Muscle of leg (tissue), 11 donors: ENCODE results near the gene PLLP. TPM values are rescaled to one million over a fixed set of nuclear protein-coding genes. Genes with fewer than 3 reads are reported as not detected.
A peak's percentile ranks its signal among the peaks of the same experiment; 100 is the strongest.

Experiments
- DNase-seq: peaks from one replicate; pipeline ENCODE4 v3.0.0; 2013
- H3K27ac ChIP-seq: one replicate; pipeline ENCODE4 v1.5.1; 2013; ENCODE audit warnings: mild to moderate bottlenecking, low read length, control low read depth
- H3K27me3 ChIP-seq: one replicate; pipeline ENCODE4 v1.6.1; 2013; ENCODE audit warnings: low read length; ENCODE audit not compliant: control insufficient read depth, insufficient read depth
- H3K36me3 ChIP-seq: one replicate; pipeline ENCODE4 v1.6.1; 2013; ENCODE audit warnings: low read length; ENCODE audit not compliant: control insufficient read depth, insufficient read depth
- H3K4me1 ChIP-seq: one replicate; pipeline ENCODE4 v1.6.1; 2013; ENCODE audit warnings: low read length; ENCODE audit not compliant: control insufficient read depth, insufficient read depth
- H3K4me3 ChIP-seq: one replicate; pipeline ENCODE4 v1.5.1; 2013; ENCODE audit warnings: low read length, control low read depth
- H3K9me3 ChIP-seq: replicated peaks from 2 replicates; pipeline ENCODE4 v1.6.1; 2013; ENCODE audit warnings: low read depth, low read length; ENCODE audit not compliant: control insufficient read depth
- whole genome bisulfite sequencing: methylation state at CpG from one replicate; pipeline ENCODE4 v1.1.5; 2013; ENCODE audit warnings: missing lambda C conversion rate; ENCODE audit not compliant: insufficient coverage; 5-methylcytosine and 5-hydroxymethylcytosine counted together
- polyA plus RNA-seq, 8 donors: library from polyadenylated mRNA; unstranded; fragments of 120-200 nt; gene quantifications; one replicate each; pipeline versions ENCODE4 v1.2.1 to v1.2.3, GENCODE V29; 2013; ENCODE audit warnings: inconsistent platforms in 1 of 8, low replicate concordance in 1 of 8; ENCODE audit not compliant: insufficient read length in 8 of 8, insufficient read depth in 1 of 8
- total RNA-seq: library from RNA; stranded (reverse); fragments of 120-200 nt; gene quantifications from one replicate; pipeline ENCODE4 v1.2.4, GENCODE V29; 2013

Gene PLLP
- total and polyA plus RNA-seq, 9 donors: 0.40 to 9.6 (median 1.9) TPM

DNA sequence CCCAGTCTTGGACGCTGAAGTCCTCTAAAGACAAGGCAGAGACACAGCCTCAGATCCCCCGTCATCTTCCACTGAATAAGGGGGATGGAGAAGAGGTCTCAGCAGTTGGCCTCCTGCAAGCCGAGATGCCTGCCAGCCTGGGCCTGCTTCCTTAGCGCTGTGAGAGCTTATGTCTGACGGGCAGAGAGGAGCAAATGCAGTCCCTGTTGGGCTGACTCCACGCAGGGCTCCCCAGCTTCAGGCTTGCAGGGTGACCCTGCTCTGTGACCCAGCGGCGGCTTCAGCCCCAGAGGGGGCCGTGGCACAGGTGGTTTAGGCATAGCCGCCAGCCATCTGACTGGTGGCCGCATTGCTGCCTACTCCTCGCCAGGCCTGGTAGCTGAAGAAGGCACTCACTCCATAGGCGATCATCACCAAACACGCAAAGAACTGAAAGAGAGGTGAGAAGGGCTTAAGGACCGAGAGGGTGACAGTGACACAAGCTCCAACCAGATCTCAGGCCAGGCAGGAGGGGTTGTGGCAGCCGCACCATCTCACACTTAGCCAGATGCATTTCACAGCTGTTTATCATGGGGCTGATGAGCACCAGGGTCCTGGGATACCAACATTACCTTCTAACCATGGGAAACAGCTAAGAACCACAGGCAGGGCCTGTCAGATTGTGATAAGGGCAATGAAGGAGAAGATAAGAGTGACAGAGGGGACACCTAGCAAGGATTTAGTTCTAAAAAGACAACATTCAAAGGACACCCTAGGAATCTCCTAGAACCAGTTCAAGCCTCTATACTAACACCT lies 27.7 kb downstream of the PLLP start:
- peaks cover 31% of the 10 kb centered on the region for H3K36me3 ChIP-seq
- no peak overlapping the region for H3K27ac ChIP-seq
- DNase-seq: no peak
- no peaks in the 10 kb centered on the region for H3K27me3 ChIP-seq
- no peak overlapping the region for H3K4me3 ChIP-seq
- WGBS: 78% methylated on average over 13 of the region's 16 CpGs
- H3K4me1 ChIP-seq: peaks cover 7% of the 10 kb centered on the region
- H3K9me3 ChIP-seq: no peaks in the 10 kb centered on the region

DNA sequence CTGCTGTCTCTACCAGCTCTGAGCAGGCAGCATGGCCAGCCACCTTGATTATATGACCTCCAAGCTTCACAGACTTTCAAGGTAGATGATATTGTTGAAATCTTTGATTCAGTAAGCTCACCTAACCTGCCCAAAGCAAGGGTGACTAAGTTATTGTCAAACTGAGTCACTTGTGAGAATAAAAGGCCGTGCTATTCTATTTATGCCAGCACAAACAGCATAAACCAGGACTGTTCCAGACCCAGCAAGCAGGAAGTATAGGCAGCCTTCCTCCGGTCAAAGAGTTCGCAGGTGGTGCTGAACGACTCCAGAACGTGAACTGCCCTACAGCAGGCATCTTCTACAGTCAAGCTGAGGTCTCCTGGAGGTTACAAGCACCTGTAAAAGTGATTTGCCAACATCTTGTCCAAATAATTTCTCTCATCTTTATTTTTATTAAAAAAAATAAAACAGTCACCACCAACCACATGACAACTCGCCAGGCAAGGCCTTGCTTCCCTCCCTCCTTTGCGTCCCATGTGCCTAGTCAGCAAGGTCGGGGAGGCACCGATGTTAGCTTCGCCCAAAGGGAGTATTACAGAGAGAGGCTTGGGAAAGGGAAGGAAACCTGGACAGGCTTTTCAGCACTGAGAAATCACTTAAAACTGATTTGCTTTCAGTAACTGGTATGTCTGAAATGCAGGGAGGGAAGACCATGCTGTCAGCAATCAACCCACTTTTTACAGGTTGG lies 28.6 kb downstream of the PLLP start:
- Histone ChIP-seq H3K4me3 (no peak overlapping the region), H3K27ac (no peak overlapping the region), H3K4me1 (peaks cover 7% of the 10 kb centered on the region), H3K36me3 (peaks cover 40% of the 10 kb centered on the region), H3K9me3 (no peaks in the 10 kb centered on the region), H3K27me3 (no peaks in the 10 kb centered on the region)
- DNase-seq: no peak
- 55% methylated on average over 4 of the region's 10 CpGs for WGBS

DNA sequence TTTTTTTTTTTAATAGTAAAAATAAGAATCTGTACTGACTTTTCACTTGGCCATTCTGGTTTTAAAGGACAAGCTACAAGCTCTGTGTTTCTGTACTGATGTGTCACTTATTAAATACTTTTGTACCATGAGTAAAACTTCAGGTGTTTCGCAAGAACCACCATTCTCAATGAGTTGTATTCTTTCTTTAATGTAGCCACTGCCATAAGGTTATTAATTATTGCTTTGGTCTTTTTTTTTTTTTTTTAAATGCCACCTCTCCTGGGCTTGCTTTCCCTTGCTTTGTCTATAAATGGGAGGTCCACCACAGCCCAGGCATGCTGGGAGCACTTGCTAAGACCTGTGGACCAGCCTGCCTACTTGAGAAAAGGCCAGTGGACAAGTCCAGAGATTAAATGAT lies 31.0 kb downstream of the PLLP start:
- no CpG with 5 or more reads among the region's 1 CpG for WGBS
- no peaks in the 10 kb centered on the region for H3K4me1 ChIP-seq
- H3K9me3 ChIP-seq: no peaks in the 10 kb centered on the region
- H3K27ac ChIP-seq: no peak overlapping the region
- H3K36me3 ChIP-seq: peaks cover 60% of the 10 kb centered on the region
- no peak for DNase-seq
- no peaks in the 10 kb centered on the region for H3K27me3 ChIP-seq
- no peak overlapping the region for H3K4me3 ChIP-seq

DNA sequence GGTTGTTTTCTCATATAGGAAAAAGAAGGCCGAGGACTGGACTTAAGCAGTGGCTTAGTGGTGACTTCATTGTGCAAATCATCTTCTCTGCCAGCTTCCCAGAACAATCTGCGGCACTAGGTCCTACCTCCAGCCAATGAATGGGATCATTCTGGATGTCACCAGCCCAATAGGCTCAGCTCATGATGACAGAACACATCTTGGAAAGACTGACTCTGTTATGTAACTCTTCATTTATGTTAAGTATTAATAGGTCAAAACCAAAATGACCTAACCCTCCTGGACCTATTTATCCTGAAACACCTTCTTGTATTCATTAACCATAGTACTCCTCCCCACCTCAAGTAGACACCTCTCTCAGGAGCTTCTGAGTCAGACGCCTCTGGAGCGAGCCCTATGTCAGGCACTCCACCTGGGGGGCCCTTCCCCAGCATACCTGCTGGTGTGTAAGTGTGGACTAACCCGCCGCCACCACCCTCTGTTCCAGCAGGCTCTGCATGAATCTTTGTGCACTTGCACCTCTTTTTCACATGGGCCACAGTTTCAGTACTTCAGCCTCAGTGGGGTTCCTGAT lies 32.2 kb downstream of the PLLP start:
- H3K4me1 ChIP-seq: no peaks in the 10 kb centered on the region
- WGBS: 87% methylated on average over 4 of the region's 6 CpGs
- no peaks in the 10 kb centered on the region for H3K9me3 ChIP-seq
- DNase-seq: no peak
- H3K36me3 ChIP-seq: peaks cover 62% of the 10 kb centered on the region
- no peak overlapping the region for H3K4me3 ChIP-seq
- H3K27me3 ChIP-seq: no peaks in the 10 kb centered on the region
- H3K27ac ChIP-seq: no peak overlapping the region

DNA sequence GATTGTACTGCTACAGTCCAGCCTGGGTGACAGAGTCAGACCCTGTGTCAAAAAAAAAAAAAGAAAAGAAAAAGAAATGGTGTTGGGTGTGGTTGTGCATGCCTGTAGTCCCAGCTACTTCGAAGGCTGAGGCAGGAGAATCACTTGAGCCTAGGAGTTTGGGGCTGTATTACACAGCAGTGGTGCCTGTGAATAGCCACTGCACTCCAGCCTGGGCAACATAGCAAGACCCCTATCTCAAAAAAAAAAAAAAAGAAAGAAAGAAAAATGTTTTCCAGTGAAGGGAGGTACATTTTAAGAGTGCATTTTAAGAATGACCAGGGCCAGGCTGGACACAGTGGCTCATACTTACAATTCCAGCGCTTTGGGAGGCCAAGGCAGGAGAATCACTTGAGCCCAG lies 33.1 kb downstream of the PLLP start:
- DNase-seq: no peak
- no peak overlapping the region for H3K27ac ChIP-seq
- H3K9me3 ChIP-seq: no peaks in the 10 kb centered on the region
- H3K4me1 ChIP-seq: no peaks in the 10 kb centered on the region
- WGBS: no CpG with 5 or more reads among the region's 2 CpGs
- no peak overlapping the region for H3K4me3 ChIP-seq
- H3K36me3 ChIP-seq: peaks cover 61% of the 10 kb centered on the region
- no peaks in the 10 kb centered on the region for H3K27me3 ChIP-seq

DNA sequence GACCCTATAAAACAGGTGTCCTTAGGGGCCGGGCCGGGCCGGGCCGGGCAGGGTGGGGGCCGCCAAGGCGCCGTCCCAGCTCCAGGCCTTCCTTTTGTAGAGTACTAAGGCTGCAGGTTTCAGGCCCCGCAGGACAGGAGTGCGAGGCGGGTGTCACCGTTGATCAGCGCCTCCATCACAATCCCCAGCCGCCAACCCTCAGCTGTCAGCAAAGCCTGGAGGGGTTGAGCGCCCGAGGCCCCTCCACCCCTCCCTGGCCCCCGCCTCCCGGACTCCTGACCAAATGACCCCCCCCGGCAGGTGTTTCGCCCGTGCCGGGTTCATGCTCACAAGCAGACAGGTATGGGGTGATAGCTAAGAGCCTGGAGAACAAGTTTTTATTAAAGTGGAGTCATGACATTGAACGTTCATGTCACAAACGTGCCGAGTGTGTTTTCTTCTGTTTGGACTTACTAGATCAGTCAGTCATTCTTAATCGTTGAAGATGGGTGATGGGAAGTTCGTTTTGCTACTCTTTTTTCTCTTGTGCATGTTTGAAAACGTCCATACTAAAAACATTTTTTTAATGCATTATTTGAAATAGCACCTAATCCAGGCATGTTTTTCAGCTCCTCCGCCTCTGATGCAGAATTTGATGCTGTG lies 38.9 kb downstream of the PLLP start:
- Histone ChIP-seq H3K27ac (peak overlapping the region; percentile 91), H3K4me3 (peak overlapping the region; percentile 67), H3K27me3 (no peaks in the 10 kb centered on the region), H3K36me3 (peaks cover 27% of the 10 kb centered on the region), H3K9me3 (no peaks in the 10 kb centered on the region), H3K4me1 (peaks cover 6% of the 10 kb centered on the region)
- DNase-seq: no peak
- WGBS: 0% methylated on average over 8 of the region's 28 CpGs

DNA sequence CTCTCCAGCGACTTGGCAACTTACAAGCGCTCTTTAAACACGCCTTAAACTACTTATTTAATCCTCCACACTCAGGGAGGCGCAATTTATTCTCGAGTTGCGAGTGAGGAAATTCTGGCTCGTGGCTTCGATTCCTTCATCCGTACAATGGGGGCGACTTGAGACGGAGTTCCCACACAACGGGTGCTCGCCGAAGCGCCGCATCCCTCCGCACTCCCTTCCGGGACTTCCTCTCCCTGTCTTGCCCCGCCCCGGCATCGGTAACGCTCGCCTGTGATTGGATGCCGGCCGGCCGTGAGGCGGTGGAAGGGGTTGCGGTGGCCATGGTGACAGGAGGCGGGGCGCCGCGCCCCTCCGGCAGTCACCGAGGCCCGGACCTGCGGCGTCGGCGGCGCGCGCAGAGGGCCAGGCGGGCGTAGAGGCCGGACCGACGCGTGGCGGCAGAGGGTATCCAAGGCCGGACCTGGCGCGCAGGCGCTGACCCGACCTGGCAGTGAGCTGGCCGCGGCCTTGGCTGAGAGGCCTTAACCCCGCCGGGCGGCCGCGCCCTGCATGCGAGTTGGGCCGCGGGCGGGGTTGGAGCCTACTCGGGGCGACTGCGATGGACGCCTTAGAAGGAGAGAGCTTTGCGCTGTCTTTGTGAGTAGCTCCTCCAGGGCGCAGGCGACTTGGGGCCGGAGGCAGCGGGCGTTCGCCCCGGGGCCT lies 39.6 kb downstream of the PLLP start, which contains the start of gene ARL2BP:
Gene ARL2BP, plus strand, starts transcription at position 493 of the 705 bp plus-strand sequence. Its CDS starts 109 bp downstream, at position 602.
- WGBS: under 1% methylated on average over 66 of the region's 77 CpGs

DNA sequence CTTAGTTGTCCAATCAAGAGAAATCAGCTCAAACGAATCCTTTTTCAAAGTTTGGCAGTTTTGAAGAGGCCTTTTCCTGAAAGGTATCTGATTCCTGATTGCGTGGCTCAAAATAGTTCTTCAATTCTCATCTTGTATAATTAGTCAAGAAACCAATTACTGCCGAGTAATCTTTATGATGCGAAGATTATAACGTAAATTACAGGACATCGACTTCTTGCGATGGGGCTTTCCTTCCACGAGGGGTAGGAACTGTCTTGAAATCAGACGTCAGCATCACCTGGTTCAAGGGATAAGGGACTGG lies 40.1 kb downstream of the PLLP start:
- Histone ChIP-seq H3K27me3 (no peaks in the 10 kb centered on the region), H3K4me3 (peak overlapping the region; percentile 53), H3K36me3 (peaks cover 17% of the 10 kb centered on the region), H3K9me3 (no peaks in the 10 kb centered on the region), H3K4me1 (peaks cover 6% of the 10 kb centered on the region), H3K27ac (peak overlapping the region; percentile 93)
- DNase-seq: no peak
- 6% methylated on average over 6 of the region's 9 CpGs for WGBS

More for the DNA sequence above, 39.6 kb downstream of the PLLP start, which contains the start of gene ARL2BP:
- Histone ChIP-seq H3K36me3 (peaks cover 22% of the 10 kb centered on the region), H3K4me3 (peak within 1 kb of the TSS; percentile 67), H3K27me3 (no peaks in the 10 kb centered on the region), H3K27ac (peak within 1 kb of the TSS; percentile 93), H3K4me1 (peaks cover 6% of the 10 kb centered on the region), H3K9me3 (no peaks in the 10 kb centered on the region)
- peak; percentile 99 for DNase-seq

DNA sequence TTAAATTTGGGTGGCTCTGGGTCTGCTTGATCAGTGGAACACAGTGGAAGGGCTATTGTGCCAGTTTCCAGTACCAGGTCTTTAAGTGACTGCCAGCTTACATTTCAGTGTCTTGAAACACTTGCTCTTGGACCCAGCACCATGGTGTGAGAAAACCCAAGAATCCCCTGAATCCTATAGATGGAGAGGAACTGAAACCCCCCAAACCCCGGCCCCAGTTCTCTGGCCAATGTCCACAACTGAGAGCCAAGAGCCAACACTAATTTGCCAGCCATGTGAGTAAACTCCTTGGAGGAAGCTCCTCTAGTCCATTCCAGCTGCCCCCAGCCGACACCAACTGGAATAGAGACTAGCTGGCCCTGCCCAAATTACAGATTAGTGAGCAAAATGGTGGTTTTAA lies 41.8 kb downstream of the PLLP start:
- no peak for DNase-seq
- no peak overlapping the region for H3K27ac ChIP-seq
- peaks cover 15% of the 10 kb centered on the region for H3K36me3 ChIP-seq
- H3K9me3 ChIP-seq: no peaks in the 10 kb centered on the region
- peaks cover 6% of the 10 kb centered on the region for H3K4me1 ChIP-seq
- no peaks in the 10 kb centered on the region for H3K27me3 ChIP-seq
- no peak overlapping the region for H3K4me3 ChIP-seq
- WGBS: 80% methylated on average over 1 of the region's 2 CpGs
